HG02571 (cell line): ENCODE results near the gene ROR1.
"Not testable (repeated sequence)": the region's sequence is repeated elsewhere in the genome, so short reads cannot be mapped to it uniquely, and the experiment has no call there.

Experiments used
- ATAC-seq: cut with Tn5 transposase; IDR thresholded peaks from one replicate; pipeline ENCODE4 v1.9.1; 2021; ENCODE audit warnings: mild to moderate bottlenecking, moderate library complexity; ENCODE audit not compliant: unreplicated experiment

The ROR1 gene

GRCh38 chr1:64197076-64197475 lies 423.3 kb downstream of the ROR1 start:
- ATAC-seq, result no peak

- ATAC-seq, result no peak
Measured at GRCh38 chr1:64199154-64199553, 425.3 kb downstream of the ROR1 start.

- no peak for ATAC-seq
Measured at GRCh38 chr1:64200064-64200463, 426.2 kb downstream of the ROR1 start.

- no peak for ATAC-seq
Measured at GRCh38 chr1:64203420-64203819, 429.6 kb downstream of the ROR1 start, which contains the start of gene UBE2U. TSS of gene UBE2U (plus strand) at chr1:64203623. CDS start at chr1:64204051, 428 bp downstream.

GRCh38 chr1:64209221-64209620 lies 435.4 kb downstream of the ROR1 start:
- ATAC-seq, result no peak

GRCh38 chr1:64212031-64212430 lies 438.2 kb downstream of the ROR1 start:
- no peak for ATAC-seq

GRCh38 chr1:64215576-64215975 lies 441.8 kb downstream of the ROR1 start:
- ATAC-seq, result no peak

- ATAC-seq, result no peak
Measured at GRCh38 chr1:64220241-64220640, 446.4 kb downstream of the ROR1 start.

GRCh38 chr1:64223329-64224151 lies 449.7 kb downstream of the ROR1 start:
- ATAC-seq, result peak; percentile 53

- not testable (repeated sequence) for ATAC-seq
Measured at GRCh38 chr1:64224236-64224635, 450.4 kb downstream of the ROR1 start.

GRCh38 chr1:64228167-64228957 lies 454.5 kb downstream of the ROR1 start:
- no peak for ATAC-seq

- no peak for ATAC-seq
Measured at GRCh38 chr1:64229307-64229706, 455.5 kb downstream of the ROR1 start.
